HFF-Myc (cell line): Measurements from ENCODE around the gene RIPK4.

Experiments
- DNase-seq: peaks from one replicate; pipeline ENCODE4 v3.0.0-alpha.2; 2011; ENCODE audit warnings: low read depth; ENCODE audit errors: extremely low read depth
- H3K4me3 ChIP-seq: replicated peaks from 2 replicates; pipeline ENCODE4 v1.5.1; 2011; ENCODE audit warnings: low read depth, mild to moderate bottlenecking, control low read depth, low read length
- TF ChIP-seq, protein P1 (sequence below): IDR thresholded peaks from 2 replicates; pipeline ENCODE4 v1.5.1; 2012; ENCODE audit warnings: mild to moderate bottlenecking, low read depth, low read length, control low read depth; ENCODE audit errors: missing control alignments

Gene RIPK4

DNA sequence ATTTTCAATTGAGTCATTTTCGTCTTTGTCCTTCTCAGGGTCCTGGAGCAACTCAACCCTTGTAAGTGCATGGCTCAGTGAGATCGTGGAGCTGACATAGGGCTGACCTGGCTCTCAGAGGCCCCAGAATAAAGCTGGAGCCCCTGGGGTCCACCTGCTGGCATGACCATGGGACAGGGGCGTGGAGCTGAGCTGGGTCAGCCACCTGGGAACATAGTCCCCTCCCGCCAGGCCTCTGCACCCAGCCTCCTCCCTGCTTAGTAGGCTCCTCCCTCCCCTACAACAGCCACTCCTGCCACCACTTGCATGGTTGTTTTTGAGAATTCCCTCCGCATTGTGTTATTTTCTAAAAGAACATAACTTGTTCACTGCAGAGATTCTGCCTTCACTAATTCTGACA is 3.1 kb upstream of the RIPK4 start:
- H3K4me3 ChIP-seq = no peak overlapping the region
- TF ChIP-seq, protein P1, sequence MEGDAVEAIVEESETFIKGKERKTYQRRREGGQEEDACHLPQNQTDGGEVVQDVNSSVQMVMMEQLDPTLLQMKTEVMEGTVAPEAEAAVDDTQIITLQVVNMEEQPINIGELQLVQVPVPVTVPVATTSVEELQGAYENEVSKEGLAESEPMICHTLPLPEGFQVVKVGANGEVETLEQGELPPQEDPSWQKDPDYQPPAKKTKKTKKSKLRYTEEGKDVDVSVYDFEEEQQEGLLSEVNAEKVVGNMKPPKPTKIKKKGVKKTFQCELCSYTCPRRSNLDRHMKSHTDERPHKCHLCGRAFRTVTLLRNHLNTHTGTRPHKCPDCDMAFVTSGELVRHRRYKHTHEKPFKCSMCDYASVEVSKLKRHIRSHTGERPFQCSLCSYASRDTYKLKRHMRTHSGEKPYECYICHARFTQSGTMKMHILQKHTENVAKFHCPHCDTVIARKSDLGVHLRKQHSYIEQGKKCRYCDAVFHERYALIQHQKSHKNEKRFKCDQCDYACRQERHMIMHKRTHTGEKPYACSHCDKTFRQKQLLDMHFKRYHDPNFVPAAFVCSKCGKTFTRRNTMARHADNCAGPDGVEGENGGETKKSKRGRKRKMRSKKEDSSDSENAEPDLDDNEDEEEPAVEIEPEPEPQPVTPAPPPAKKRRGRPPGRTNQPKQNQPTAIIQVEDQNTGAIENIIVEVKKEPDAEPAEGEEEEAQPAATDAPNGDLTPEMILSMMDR = no peak
- DNase-seq = no peak

GRCh38 chr21:41769521-41769920 is 2.7 kb upstream of the RIPK4 start:
- DNase-seq = no peak
- no peak overlapping the region for H3K4me3 ChIP-seq

DNA sequence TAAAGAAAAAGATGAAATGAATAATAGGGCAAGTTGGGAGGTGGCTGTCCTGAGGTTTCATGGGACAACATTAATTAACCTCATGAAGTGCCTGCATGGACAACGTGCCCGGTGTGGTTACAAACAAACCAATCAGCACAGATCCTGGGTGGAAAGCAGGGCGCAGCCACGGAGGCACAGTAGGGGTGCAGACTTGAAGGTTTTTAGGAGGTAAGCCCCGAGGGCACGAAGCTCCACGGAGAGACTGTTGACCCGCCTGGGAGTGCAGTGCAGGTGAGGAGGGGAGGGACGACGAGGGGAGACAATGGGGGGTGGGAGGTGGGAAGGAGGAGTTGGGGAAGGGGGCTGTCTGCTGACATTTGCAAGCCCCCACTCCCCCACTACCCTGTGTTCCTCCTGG is 2.3 kb upstream of the RIPK4 start:
- peak overlapping the region; percentile 33 for H3K4me3 ChIP-seq
- DNase-seq = no peak

More at GRCh38 chr21:41769521-41769920, 2.7 kb upstream of the RIPK4 start:
- TF ChIP-seq, protein P1 = no peak

DNA sequence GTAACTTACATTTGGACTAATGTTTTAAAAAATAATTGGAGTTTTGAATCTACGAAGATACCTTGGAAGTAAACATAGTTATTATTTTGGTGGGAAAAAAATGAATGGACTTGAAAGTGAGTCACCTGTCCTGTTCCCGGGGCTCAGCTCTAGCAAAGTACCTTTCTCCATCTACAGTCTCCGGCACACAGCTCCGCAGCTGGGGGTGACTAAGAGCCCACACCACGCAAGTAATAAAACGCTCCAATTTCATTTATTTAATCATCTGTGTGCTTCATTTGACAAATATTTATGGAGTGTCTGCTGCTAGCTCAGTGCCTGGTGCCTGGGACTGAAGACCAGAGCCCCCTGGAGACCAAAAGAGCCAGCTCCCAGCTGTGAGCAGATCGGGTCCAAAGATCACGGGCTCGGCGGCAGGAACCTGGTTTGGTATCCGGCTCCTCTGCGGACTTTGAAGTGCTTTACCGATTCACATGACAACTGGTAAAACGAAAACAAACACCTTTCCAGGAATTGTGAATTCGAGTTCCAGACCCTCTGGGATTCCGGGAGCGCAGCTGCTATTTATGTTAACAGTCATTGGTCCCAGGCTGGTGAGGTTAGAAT is 1.7 kb upstream of the RIPK4 start:
- DNase-seq = no peak

More for the DNA sequence above, 2.3 kb upstream of the RIPK4 start:
- TF ChIP-seq, protein P1 = no peak

DNA sequence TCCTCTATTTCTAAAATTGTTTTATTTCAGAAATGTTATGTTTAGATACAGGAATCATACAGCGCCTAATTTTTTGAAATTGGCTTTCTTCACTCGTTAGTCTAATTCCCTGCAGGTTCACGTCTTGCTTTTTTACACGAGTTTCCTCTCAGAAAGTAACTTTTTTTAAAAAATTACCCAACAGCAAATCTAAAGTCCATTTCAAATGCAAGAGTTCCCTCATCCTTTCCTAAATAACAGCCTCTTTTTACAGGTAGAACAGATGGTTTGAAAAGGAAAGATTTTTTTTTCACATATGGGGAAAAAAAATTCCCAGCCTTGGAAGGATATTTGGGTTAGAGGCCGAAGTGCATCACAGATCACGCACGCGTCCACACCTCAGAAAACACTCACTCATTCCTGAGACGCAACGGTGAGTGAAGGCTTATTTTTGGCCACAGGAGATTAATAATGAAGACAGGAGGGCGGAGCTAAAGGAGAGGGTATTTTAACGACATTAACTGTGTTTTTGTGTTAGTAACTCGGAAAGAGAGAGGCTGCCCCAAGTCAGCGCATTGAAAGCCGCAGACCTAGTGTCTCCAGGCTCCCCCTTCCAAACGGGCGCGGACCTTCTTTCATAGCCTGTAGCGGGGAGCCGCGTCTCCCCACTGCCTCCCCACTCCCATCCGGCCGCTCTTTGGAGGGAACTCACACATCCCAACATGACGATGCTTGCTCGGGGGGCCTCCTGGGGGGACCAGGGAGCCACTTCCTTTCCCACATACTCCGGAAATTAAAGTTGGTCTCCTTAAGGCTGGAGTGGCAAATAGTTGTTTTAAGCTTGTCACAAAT is 969 bp upstream of the RIPK4 start:
- TF ChIP-seq, protein P1 = no peak

More for the DNA sequence above, 1.7 kb upstream of the RIPK4 start:
- TF ChIP-seq, protein P1 = peak; percentile 52
- peak overlapping the region; percentile 33 for H3K4me3 ChIP-seq

DNA sequence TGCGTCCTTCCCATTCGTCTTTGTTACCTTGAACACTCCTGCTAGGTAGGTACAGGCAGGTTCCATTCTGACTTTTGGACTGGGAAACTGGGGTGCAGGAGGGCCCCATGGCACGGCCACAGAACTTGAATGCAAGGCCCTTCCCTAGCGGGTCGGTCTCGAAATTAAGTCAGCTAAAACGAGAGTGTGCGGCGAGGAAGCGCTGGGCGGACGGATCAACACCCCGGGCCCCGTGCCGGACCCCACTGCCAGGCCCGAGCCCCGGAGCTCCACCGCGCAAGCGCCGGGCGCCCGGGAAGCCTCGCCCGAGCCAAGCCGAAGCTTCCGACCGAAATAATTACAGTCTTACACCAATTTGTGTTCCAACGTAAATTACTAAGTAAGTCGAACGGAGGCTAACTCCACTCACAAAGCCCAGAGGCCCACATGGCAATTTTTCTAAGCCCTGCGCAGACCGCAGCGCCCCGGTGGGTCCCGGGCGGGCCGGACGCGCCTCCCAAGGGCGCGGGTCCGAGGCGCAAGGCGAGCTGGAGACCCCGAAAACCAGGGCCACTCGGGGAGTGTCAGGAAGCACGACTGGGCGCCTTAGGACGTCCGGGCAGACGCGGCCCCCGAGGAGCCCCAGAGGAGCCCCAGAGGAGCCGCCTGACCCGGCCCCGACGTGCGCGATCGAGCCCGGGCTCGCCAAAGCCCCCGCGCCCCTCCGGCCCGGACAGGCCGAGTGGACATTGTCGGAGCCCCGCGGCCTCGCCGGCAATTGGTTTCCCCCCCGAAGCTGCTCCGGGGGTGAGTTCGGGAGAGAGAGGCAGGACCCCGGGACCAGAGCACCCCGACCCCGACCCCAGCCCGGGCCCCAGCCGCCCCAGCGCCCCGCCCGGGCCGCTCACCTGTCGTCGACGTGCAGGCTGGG is 624 bp downstream of the RIPK4 start:
- TF ChIP-seq, protein P1 = no peak
- DNase-seq = no peak
- peak overlapping the region; percentile 36 for H3K4me3 ChIP-seq

More for the DNA sequence above, 969 bp upstream of the RIPK4 start:
- DNase-seq = no peak
- H3K4me3 ChIP-seq = peak overlapping the region; percentile 33
